IMR-90 (cell line): ENCODE results near the gene TOMM40.

ENCODE experiments used
- POLR2A ChIP-seq: IDR thresholded peaks from 2 replicates; pipeline ENCODE4 v1.6.1; 2012; ENCODE audit warnings: mild to moderate bottlenecking, low read depth, low read length
- RFX5 ChIP-seq: IDR thresholded peaks from 2 replicates; pipeline ENCODE4 v1.8.0; 2012; ENCODE audit warnings: low read depth, mild to moderate bottlenecking, low read length, moderate library complexity
- TF ChIP-seq, protein P1 (sequence below): conservative IDR thresholded peaks from 2 replicates; pipeline ENCODE4 v1.5.1; 2012; ENCODE audit warnings: mild to moderate bottlenecking, low read depth, low read length, improper control_type of control experiment

DNA sequence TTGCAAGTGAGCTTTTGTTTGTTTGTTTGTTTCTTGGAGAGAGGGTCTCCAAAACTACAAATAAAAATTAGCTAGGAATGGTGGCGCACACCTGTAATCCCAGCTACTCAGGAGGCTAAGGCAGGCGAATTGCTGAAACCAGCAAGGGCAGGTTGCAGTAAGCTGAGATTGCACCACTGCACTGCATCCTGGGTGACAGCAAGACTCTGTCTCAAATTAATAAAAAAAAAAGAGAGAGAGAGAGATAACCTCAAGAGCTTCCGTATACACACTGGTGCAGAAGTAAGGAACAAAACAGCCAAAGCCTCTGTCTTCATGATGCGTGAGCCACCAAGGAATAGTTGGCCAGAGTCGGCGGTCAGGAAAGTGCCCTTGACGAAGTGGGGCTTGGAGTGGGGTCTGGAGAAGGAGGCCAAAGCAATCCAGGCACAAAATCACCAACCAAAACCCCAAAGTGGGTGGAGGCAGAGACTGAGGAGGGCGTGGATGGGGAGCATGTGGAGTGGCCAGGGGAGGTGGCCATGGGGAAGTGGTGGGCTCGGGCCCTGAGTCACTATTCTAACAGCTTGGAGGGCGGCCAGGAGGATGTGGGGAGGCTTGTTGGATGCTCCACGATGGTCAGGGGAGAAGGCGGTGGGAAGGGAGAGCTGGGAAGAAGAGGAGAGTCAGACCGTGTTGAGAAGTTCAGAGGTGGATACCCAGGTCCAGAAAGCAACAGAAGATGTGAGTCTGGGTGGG, 21.2 kb upstream of the TOMM40 start:
- TF ChIP-seq, protein P1, sequence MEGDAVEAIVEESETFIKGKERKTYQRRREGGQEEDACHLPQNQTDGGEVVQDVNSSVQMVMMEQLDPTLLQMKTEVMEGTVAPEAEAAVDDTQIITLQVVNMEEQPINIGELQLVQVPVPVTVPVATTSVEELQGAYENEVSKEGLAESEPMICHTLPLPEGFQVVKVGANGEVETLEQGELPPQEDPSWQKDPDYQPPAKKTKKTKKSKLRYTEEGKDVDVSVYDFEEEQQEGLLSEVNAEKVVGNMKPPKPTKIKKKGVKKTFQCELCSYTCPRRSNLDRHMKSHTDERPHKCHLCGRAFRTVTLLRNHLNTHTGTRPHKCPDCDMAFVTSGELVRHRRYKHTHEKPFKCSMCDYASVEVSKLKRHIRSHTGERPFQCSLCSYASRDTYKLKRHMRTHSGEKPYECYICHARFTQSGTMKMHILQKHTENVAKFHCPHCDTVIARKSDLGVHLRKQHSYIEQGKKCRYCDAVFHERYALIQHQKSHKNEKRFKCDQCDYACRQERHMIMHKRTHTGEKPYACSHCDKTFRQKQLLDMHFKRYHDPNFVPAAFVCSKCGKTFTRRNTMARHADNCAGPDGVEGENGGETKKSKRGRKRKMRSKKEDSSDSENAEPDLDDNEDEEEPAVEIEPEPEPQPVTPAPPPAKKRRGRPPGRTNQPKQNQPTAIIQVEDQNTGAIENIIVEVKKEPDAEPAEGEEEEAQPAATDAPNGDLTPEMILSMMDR: no peak
- TF ChIP-seq RFX5 (no peak), POLR2A (no peak)
